CD14-positive monocyte (primary cell): ENCODE measurements around the gene ZNF652. TPM values are rescaled to one million over a fixed set of nuclear protein-coding genes. Genes with fewer than 3 reads are reported as not detected.

Source experiments
- DNase-seq, 3 donors: peaks; one replicate each; pipeline ENCODE4 v3.0.0-alpha.2; 2011 to 2022
- H2AFZ ChIP-seq: 2 replicates; pipeline ENCODE4 v1.6.0; 2012; ENCODE audit warnings: mild to moderate bottlenecking, low read depth, low read length, inconsistent platforms; ENCODE audit not compliant: insufficient read depth, poor library complexity, severe bottlenecking
- H3K27ac ChIP-seq, 2 donors: 1 replicate in 1 of 2; 2 replicates in 1 of 2; pipeline ENCODE4 v1.5.1; 2012 to 2013; ENCODE audit warnings: low read length in 2 of 2, control low read depth in 1 of 2, inconsistent platforms in 1 of 2, low read depth in 1 of 2, mild to moderate bottlenecking in 1 of 2
- H3K27me3 ChIP-seq, 2 donors: one replicate each; pipeline versions ENCODE4 v1.6.0 to v1.6.1; 2011 to 2013; ENCODE audit warnings: low read length in 2 of 2; ENCODE audit not compliant: control insufficient read depth in 2 of 2, insufficient read depth in 2 of 2
- H3K36me3 ChIP-seq, 2 donors: replicated peaks in 1 of 2; 1 replicate in 1 of 2; 2 replicates in 1 of 2; pipeline versions ENCODE4 v1.5.1 to v1.6.1; 2012 to 2013; ENCODE audit warnings: low read length in 2 of 2, control low read depth in 1 of 2, inconsistent platforms in 1 of 2, mild to moderate bottlenecking in 1 of 2; ENCODE audit not compliant: insufficient read depth in 2 of 2, control insufficient read depth in 1 of 2
- H3K4me1 ChIP-seq, 2 donors: 1 replicate in 1 of 2; 2 replicates in 1 of 2; pipeline versions ENCODE4 v1.5.1 to v1.6.1; 2012 to 2013; ENCODE audit warnings: low read length in 2 of 2, control low read depth in 1 of 2, inconsistent platforms in 1 of 2, mild to moderate bottlenecking in 1 of 2, moderate library complexity in 1 of 2; ENCODE audit not compliant: insufficient read depth in 2 of 2, control insufficient read depth in 1 of 2
- H3K4me2 ChIP-seq: replicated peaks from 2 replicates; pipeline ENCODE3; 2012; ENCODE audit warnings: low read length, moderate library complexity, mild to moderate bottlenecking; ENCODE audit not compliant: poor library complexity, severe bottlenecking; ENCODE audit errors: extremely low read depth
- H3K4me3 ChIP-seq, 3 experiments: fragments of 200-600 bp in 1 of 3; sonication (generic) in 1 of 3; replicated peaks in 1 of 3; 1 replicate in 2 of 3; 2 replicates in 1 of 3; pipeline ENCODE4 v1.5.1; 2011 to 2013; ENCODE audit warnings: low read length in 3 of 3, mild to moderate bottlenecking in 3 of 3, control low read depth in 2 of 3, low read depth in 2 of 3, inconsistent platforms in 1 of 3, moderate library complexity in 1 of 3
- H3K79me2 ChIP-seq: 2 replicates; pipeline ENCODE4 v1.6.0; 2012; ENCODE audit warnings: mild to moderate bottlenecking, control low read depth, inconsistent platforms, low read length, moderate library complexity; ENCODE audit not compliant: insufficient read depth
- H3K9ac ChIP-seq: 2 replicates; pipeline ENCODE4 v1.6.0; 2017; ENCODE audit warnings: low read length, mild to moderate bottlenecking; ENCODE audit not compliant: insufficient read depth, poor library complexity, severe bottlenecking
- H3K9me3 ChIP-seq, 2 donors: replicated peaks in 1 of 2; 1 replicate in 1 of 2; 2 replicates in 1 of 2; pipeline versions ENCODE4 v1.5.1 to v1.6.1; 2012 to 2013; ENCODE audit warnings: low read length in 2 of 2, control low read depth in 1 of 2; ENCODE audit not compliant: control insufficient read depth in 1 of 2, insufficient read depth in 1 of 2
- H4K20me1 ChIP-seq: 2 replicates; pipeline ENCODE4 v1.6.0; 2012; ENCODE audit warnings: mild to moderate bottlenecking, low read length, control low read depth, moderate library complexity; ENCODE audit not compliant: insufficient read depth
- H3K27ac Mint-ChIP-seq, 7 donors: one replicate each; pipeline ENCODE4 v1.8.0; 2020; ENCODE audit warnings: mild to moderate bottlenecking in 7 of 7, mixed read lengths in 7 of 7, moderate library complexity in 6 of 7, inconsistent platforms in 2 of 7
- H3K27me3 Mint-ChIP-seq, 3 donors: one replicate each; pipeline ENCODE4 v1.8.0; 2021 to 2022; ENCODE audit warnings: low read depth in 3 of 3, mild to moderate bottlenecking in 3 of 3, mixed read lengths in 3 of 3, moderate library complexity in 3 of 3, inconsistent platforms in 1 of 3
- H3K36me3 Mint-ChIP-seq, 2 donors: one replicate each; pipeline ENCODE4 v1.8.0; 2020; ENCODE audit warnings: mixed read lengths in 2 of 2, inconsistent platforms in 1 of 2, mild to moderate bottlenecking in 1 of 2
- H3K4me1 Mint-ChIP-seq: one replicate; pipeline ENCODE4 v1.8.0; 2020; ENCODE audit warnings: mild to moderate bottlenecking, mixed read lengths
- H3K4me3 Mint-ChIP-seq, 2 donors: one replicate each; pipeline ENCODE4 v1.8.0; 2020; ENCODE audit warnings: mild to moderate bottlenecking in 2 of 2, mixed read lengths in 2 of 2, moderate library complexity in 1 of 2
- H3K9me3 Mint-ChIP-seq, 7 donors: one replicate each; pipeline ENCODE4 v1.8.0; 2020 to 2022; ENCODE audit warnings: mixed read lengths in 7 of 7, mild to moderate bottlenecking in 6 of 7, moderate library complexity in 6 of 7, inconsistent platforms in 2 of 7
- CTCF ChIP-seq: fragments of 200-600 bp; IDR thresholded peaks from one replicate; pipeline ENCODE4 v1.8.0; 2022; ENCODE audit warnings: antibody characterized with exemption, mild to moderate bottlenecking
- WGBS: methylation state at CpG from one replicate; pipeline ENCODE4 v1.1.5; 2013; ENCODE audit warnings: missing lambda C conversion rate; ENCODE audit not compliant: insufficient coverage; 5-methylcytosine and 5-hydroxymethylcytosine counted together
- intact Hi-C, 2 donors: fragments of 100-400 bp; cut with micrococcal nuclease; formaldehyde crosslinking; loops; one replicate each; pipeline versions ENCODE4 v1.15.0 to v1.15.1; 2023
- polyA plus RNA-seq, 3 donors: library from polyadenylated mRNA; depleted of rRNA in 1 of 3; unstranded in 2 of 3; stranded (reverse) in 1 of 3; fragments of 300-500 nt in 2 of 3; fragments of >200 nt in 1 of 3; fragmentation: Illumina TruSeq in 2 of 3; gene quantifications; 1 replicate in 2 of 3; 2 replicates in 1 of 3; pipeline ENCODE4 v1.2.3, GENCODE V29; 2012 to 2021

Gene ZNF652
- polyA plus RNA-seq, 3 donors = 16.9 to 19.8 (median 18.8) TPM

- no peaks in the 10 kb centered on the region for H3K27me3 Mint-ChIP-seq
- peaks cover 36% of the 10 kb centered on the region for H3K4me1 Mint-ChIP-seq
- no CpG with 5 or more reads among the region's 7 CpGs for WGBS
- H3K4me3 ChIP-seq = no peak overlapping the region
- H3K4me2 ChIP-seq = no peak overlapping the region
- no peak overlapping the region for H2AFZ ChIP-seq
- no peaks in the 10 kb centered on the region for H4K20me1 ChIP-seq
- no peaks in the 10 kb centered on the region for H3K9me3 Mint-ChIP-seq
- no peak overlapping the region for H3K27ac ChIP-seq
- H3K9ac ChIP-seq = no peak overlapping the region
- peak overlapping the region in 2 of 7 donors; percentile 59 to 76 for H3K27ac Mint-ChIP-seq
- H3K36me3 Mint-ChIP-seq = peaks cover 4 to 7% of the 10 kb centered on the region in 2 donors
- no peak for DNase-seq
- intact Hi-C loops = no loop called here
- no peaks in the 10 kb centered on the region for H3K9me3 ChIP-seq
- H3K36me3 ChIP-seq = no peaks in the 10 kb centered on the region
- no peaks in the 10 kb centered on the region for H3K79me2 ChIP-seq
- no peak for TF ChIP-seq CTCF
- peaks cover 29 to 43% of the 10 kb centered on the region in 2 donors for H3K4me1 ChIP-seq
- H3K4me3 Mint-ChIP-seq = no peak overlapping the region
- no peaks in the 10 kb centered on the region for H3K27me3 ChIP-seq
Measured at GRCh38 chr17:49372425-49372824, 10.4 kb upstream of the ZNF652 start.

- H3K79me2 ChIP-seq = no peaks in the 10 kb centered on the region
- no peaks in the 10 kb centered on the region for H3K36me3 ChIP-seq
- H3K4me1 Mint-ChIP-seq = peaks cover 34% of the 10 kb centered on the region
- H3K27ac Mint-ChIP-seq = peak overlapping the region in 1 of 7 donors; percentile 40
- H3K4me1 ChIP-seq = peaks cover 29 to 43% of the 10 kb centered on the region in 2 donors
- peak overlapping the region in 1 of 3 experiments; percentile 35 for H3K4me3 ChIP-seq
- no peaks in the 10 kb centered on the region for H3K9me3 Mint-ChIP-seq
- H3K4me2 ChIP-seq = peak overlapping the region; percentile 32
- no peaks in the 10 kb centered on the region for H3K27me3 ChIP-seq
- H3K9me3 ChIP-seq = no peaks in the 10 kb centered on the region
- peaks cover 5 to 7% of the 10 kb centered on the region in 2 donors for H3K36me3 Mint-ChIP-seq
- no peak for DNase-seq
- H3K4me3 Mint-ChIP-seq = peak overlapping the region in 1 of 2 donors; percentile 64
- no peak overlapping the region for H3K9ac ChIP-seq
- no peak for TF ChIP-seq CTCF
- no peaks in the 10 kb centered on the region for H4K20me1 ChIP-seq
- peak overlapping the region in 1 of 2 donors; percentile 47 for H3K27ac ChIP-seq
- 100% methylated on average over 5 of the region's 13 CpGs for WGBS
- no peak overlapping the region for H2AFZ ChIP-seq
- peaks cover 0 to 2% (median 0%) of the 10 kb centered on the region in 3 donors for H3K27me3 Mint-ChIP-seq
- intact Hi-C loops = no loop called here
Measured at GRCh38 chr17:49370971-49371834, 9.2 kb upstream of the ZNF652 start.
